SH-SY5Y (cell line): ENCODE measurements around the gene POU3F1.

Experiments
- GATA2 ChIP-seq: IDR thresholded peaks from 2 replicates; pipeline ENCODE4 v1.6.1; 2011; ENCODE audit warnings: mild to moderate bottlenecking, low read depth, low read length
- GATA3 ChIP-seq: IDR thresholded peaks from 2 replicates; pipeline ENCODE4 v1.6.1; 2011; ENCODE audit warnings: low read depth, mild to moderate bottlenecking, low read length, moderate library complexity

GRCh38 chr1:38020396-38020795 lies 26.2 kb downstream of the POU3F1 start:
- no peak for TF ChIP-seq GATA2
- no peak for TF ChIP-seq GATA3
